ENCODE measurements around the gene PSMD6. TPM values are rescaled to one million over a fixed set of nuclear protein-coding genes. Genes with fewer than 3 reads are reported as not detected.

PSMD6 gene
- total and polyA plus RNA-seq, 9 of the 15 experiments (the other 6 are each of a cell fraction or from before 2014, with no cell fraction given) = 78.2 to 133 (median 113) TPM

DNA sequence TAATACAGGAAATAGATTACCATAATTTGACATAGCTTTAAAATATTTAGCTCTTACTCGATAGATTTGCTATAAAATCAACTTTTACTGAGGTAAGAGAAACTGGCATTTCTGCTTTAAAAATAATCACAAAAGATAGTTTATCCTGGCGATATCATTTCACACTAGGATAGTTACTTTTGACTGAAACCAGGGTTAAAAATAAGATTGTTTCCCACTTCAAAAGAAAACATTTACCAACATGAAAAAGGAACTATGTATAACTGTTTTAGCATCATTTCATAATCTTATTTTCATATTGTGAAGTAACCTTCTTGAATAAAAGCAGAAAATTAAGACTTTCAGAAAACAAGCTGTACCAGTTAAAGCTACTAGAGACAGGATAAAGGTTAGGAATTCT lies 15.3 kb downstream of the PSMD6 start:
- Histone ChIP-seq H3K4me1 (replicated peaks in 1 of 2; ENCODE audit: control insufficient read depth in 2 of 2, insufficient read depth in 2 of 2, low read length in 2 of 2) (peaks cover 0 to 3% of the 10 kb centered on the region in 2 experiments; a peak in 2 of 5 replicates), H3K4me2 (ENCODE audit: insufficient read depth, low read length) (no peak overlapping the region), H3K79me2 (ENCODE audit: control insufficient read depth, insufficient read depth, low read length) (peaks cover 12% of the 10 kb centered on the region; the same call in 2 of the 3 replicates), H3K9me3 (replicated peaks; ENCODE audit: control insufficient read depth, insufficient read depth, low read depth, low read length) (no peaks in the 10 kb centered on the region), H3K9me1 (ENCODE audit: control insufficient read depth, insufficient read depth, low read length) (no peaks in the 10 kb centered on the region), H3K27ac (ENCODE audit: extremely low read depth, low read depth, low read length) (no peak overlapping the region), H2AFZ (ENCODE audit: low read depth, low read length) (no peak overlapping the region), H3K27me3 (ENCODE audit: control insufficient read depth in 2 of 2, insufficient read depth in 2 of 2, low read length in 2 of 2) (no peaks in the 10 kb centered on the region), H4K20me1 (replicated peaks; ENCODE audit: control insufficient read depth, insufficient read depth, low read length) (no peaks in the 10 kb centered on the region), H3K9ac (ENCODE audit: insufficient read depth in 1 of 2, low read depth in 2 of 2, low read length in 2 of 2) (no peak overlapping the region), H3K36me3 (ENCODE audit: control insufficient read depth, insufficient read depth, low read length) (peaks cover 93% of the 10 kb centered on the region), H3K4me3 (no peak overlapping the region)
- ATAC-seq = no peak
- in situ Hi-C loops (cut with MboI) (no loop called here), intact Hi-C loops (cut with micrococcal nuclease) (no loop called here)
- WGBS (ENCODE audit: insufficient coverage, low coverage, missing lambda C conversion rate) = 100% methylated on average over 2 of the region's 2 CpGs
- BruUV-seq (replicated peaks) = no TSS peak
- ChIA-PET POLR2A (interaction anchor here (0.8 to 2.1 kb wide), 3 partner anchors 9 to 12 kb away, joined by 5 to 10 read pairs (median 6); no protein-coding TSS in a partner anchor), CTCF (ENCODE audit: low intra/inter-chr PET ratio) (no interaction called here)
- no peak for FAIRE-seq
- DNase-seq (ENCODE audit: extremely low read depth in 1 of 4, low spot score in 3 of 4) = no peak
- no peak for TF ChIP-seq HMG20A (CRISPR knock-in tag; conservative IDR thresholded peaks at IDR 0.05)
- no peak for TF ChIP-seq WHSC1 (IDR thresholded peaks at IDR 0.05; ENCODE audit: low read length)
- TF ChIP-seq IRF9 (tag; IDR thresholded peaks at IDR 0.05) = no peak
- no peak for TF ChIP-seq CREBBP (IDR thresholded peaks at IDR 0.05; ENCODE audit: low read depth, low read length)
- no peak for TF ChIP-seq ILF3 (IDR thresholded peaks at IDR 0.05; ENCODE audit: borderline replicate concordance)
- no peak for TF ChIP-seq ZNF699 (CRISPR knock-in tag; IDR thresholded peaks at IDR 0.05; ENCODE audit: insufficient replicate concordance)
- TF ChIP-seq DEAF1 (CRISPR knock-in tag; IDR thresholded peaks at IDR 0.05) = no peak
- TF ChIP-seq, protein P1, sequence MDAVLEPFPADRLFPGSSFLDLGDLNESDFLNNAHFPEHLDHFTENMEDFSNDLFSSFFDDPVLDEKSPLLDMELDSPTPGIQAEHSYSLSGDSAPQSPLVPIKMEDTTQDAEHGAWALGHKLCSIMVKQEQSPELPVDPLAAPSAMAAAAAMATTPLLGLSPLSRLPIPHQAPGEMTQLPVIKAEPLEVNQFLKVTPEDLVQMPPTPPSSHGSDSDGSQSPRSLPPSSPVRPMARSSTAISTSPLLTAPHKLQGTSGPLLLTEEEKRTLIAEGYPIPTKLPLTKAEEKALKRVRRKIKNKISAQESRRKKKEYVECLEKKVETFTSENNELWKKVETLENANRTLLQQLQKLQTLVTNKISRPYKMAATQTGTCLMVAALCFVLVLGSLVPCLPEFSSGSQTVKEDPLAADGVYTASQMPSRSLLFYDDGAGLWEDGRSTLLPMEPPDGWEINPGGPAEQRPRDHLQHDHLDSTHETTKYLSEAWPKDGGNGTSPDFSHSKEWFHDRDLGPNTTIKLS (IDR thresholded peaks at IDR 0.05; ENCODE audit: borderline replicate concordance, low read depth) = no peak
- TF ChIP-seq CREB1 (IDR thresholded peaks at IDR 0.05) = no peak
- no peak for TF ChIP-seq CREB1 (CRISPR knock-in tag; IDR thresholded peaks at IDR 0.05)
- TF ChIP-seq, protein P2, sequence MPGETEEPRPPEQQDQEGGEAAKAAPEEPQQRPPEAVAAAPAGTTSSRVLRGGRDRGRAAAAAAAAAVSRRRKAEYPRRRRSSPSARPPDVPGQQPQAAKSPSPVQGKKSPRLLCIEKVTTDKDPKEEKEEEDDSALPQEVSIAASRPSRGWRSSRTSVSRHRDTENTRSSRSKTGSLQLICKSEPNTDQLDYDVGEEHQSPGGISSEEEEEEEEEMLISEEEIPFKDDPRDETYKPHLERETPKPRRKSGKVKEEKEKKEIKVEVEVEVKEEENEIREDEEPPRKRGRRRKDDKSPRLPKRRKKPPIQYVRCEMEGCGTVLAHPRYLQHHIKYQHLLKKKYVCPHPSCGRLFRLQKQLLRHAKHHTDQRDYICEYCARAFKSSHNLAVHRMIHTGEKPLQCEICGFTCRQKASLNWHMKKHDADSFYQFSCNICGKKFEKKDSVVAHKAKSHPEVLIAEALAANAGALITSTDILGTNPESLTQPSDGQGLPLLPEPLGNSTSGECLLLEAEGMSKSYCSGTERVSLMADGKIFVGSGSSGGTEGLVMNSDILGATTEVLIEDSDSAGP (CRISPR knock-in tag; IDR thresholded peaks at IDR 0.05) = no peak
- TF ChIP-seq ZNF561 (CRISPR knock-in tag; conservative IDR thresholded peaks at IDR 0.05) = no peak
- no peak for TF ChIP-seq ZBTB12 (CRISPR knock-in tag; IDR thresholded peaks at IDR 0.05)

All from K562 (cell line).